ENCODE measurements around the gene MCM10. TPM values are rescaled to one million over a fixed set of nuclear protein-coding genes. Genes with fewer than 3 reads are reported as not detected.
A peak's percentile ranks its signal among the peaks of the same experiment; 100 is the strongest.
"Not testable (repeated sequence)": the region's sequence is repeated elsewhere in the genome, so short reads cannot be mapped to it uniquely, and the experiment has no call there.

MCM10 gene
- 2.5 TPM for total RNA-seq

DNA sequence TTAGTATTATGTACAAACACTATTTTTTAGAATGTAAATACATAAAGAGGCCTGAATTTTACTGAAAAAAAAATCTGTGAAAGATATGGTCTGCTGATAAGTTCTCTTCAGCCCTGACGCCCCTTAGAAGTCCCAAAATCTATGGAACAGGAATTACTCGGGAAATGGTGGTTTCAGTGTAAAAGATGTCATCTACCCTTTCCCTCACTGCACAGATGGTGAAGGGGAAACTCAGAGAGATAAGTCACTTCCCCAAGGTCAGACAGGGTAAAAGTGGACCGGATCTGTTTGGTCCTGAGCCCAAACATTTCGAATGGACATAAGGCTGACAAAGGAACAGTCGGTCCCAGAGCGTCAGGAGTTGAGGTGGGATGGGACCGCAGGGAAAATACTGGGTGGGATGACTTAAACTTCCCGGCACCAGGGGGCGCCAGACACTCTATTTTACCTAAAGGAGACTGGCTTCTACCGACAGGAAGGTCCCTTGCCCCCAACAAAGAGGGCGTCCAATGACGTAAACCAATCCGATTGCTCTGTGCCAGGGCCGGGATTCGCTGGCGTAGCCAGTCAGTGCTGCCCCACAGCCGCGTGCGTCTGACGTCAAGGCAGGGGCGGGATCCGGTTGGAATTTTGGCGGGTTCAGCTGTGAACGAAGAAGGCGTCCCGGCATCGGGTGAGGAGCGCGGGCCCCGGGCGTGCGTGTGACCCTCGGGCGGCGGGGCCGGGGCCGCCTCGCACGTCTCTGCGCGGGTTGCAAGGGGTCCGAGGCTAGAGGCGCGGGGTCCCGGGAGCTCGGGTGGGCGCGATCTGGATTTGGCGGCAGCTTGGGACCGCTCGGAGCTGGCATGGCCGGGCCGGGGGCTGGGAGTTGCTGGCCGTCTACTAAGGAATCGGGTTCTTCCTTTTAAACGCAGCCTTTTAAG lies at the start of gene MCM10:
Gene MCM10 (plus strand): TSS at position 625 of the 923 bp plus-strand sequence. CDS start 2,645 bp downstream, outside the sequence.
- DNase-seq, result peak; percentile 96

DNA sequence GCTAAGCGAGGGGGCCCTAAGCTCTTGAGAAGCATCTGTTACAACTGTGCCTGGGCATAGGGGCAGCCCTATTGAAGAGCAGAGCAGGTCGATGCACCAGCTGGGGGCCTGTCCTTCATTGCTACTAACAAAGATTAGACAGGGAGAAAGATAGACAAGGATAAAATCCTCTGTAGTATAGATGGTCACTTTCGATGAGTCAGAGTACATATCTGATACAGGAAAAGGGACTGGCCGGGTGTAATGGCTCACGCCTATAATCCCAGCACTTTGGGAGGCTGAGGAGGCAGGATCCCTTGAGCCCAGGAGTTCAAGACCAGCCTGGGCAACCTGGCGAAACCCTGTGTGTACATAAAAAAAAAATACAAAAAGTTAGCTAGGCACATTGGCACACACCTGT lies 47.8 kb upstream of the MCM10 start:
- DNase-seq, result no peak

DNA sequence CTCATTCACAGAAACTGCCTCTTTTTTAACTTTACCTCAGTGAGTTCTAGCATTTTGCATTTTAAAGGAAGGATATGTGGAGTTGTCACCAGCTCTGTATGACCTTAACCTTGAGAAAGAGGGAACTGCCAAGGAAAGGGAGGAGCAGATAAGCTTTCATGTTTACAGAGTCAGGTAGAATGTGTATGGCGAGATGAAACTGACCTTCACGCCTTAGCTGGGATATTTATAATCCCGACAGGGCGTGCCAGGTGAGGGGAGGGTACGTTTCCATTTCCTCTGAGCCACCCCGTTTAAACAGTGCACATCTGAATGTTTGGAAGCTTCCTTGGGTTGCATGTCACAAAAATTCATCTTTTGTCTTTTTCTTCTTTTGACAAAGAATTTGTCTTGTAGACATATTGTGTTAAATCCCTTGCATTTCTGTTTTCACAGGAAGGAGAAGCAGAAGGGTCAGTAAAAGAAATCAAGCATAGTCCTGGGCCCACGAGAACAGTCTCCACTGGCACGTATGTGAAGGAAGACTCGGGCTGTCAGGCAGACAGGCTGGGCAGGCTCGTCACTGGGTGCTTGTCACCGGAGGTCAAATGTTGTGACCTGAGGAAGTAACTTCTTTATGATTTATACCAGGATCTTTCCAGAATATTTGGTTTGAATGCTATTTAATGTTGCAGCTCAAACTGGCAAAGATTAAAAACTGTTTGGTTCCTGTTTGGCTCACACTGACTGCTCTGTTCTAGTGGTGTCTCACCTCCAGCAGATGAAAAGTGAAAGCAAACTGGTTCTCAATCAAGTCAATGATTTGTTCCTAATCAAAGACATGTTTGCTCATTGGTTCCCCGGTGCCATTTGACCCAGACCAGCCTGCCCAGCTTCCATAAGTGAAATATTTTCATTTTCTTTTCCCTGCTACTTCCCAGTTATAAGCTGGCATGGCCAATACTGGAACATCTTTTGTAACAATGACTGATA lies 45.2 kb upstream of the MCM10 start:
- no peak for DNase-seq

DNA sequence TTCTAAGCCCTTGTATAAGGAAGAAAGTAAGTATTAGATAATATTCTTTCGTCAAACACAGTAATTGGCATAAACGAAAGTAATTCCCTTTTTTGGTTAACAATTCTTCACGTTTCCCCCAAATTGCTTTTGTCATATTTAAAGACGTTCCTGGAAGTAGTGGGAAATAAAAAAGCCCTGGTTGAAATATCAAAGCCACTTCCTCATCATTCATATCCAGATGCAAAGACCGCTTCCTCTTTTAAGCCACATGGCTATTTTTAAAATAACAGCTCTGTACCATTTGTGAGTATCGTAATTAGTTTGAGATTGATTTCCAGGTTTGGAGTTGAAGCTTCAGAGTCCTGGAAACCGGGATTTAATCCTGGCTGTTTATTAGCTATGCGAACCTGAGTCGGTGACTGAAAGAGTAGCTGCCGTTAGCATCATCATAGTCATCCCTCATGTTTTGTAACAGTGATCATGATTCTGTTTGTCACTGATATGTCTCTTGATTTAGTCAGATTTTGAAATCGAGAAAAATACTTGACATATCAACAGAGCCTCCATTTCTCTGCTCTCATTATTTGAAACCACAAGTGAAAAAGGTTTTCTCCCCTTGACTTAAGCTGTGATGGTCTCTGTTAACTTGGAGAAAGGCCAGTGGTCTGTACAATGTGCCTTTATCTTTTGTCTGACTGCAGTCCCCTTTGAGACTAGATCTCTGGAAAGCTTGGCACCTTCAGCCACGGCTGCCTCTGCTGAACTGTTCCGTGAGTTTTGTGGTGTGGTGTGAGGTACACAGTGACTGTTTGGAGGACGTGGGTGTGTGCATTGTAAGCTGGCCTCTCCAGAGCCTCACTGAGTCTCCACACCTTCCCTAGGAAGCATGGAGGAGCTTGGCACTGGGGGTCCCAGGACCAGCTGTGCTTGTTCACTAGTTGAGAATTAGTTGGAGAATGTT lies 43.2 kb upstream of the MCM10 start:
- DNase-seq, result no peak

DNA sequence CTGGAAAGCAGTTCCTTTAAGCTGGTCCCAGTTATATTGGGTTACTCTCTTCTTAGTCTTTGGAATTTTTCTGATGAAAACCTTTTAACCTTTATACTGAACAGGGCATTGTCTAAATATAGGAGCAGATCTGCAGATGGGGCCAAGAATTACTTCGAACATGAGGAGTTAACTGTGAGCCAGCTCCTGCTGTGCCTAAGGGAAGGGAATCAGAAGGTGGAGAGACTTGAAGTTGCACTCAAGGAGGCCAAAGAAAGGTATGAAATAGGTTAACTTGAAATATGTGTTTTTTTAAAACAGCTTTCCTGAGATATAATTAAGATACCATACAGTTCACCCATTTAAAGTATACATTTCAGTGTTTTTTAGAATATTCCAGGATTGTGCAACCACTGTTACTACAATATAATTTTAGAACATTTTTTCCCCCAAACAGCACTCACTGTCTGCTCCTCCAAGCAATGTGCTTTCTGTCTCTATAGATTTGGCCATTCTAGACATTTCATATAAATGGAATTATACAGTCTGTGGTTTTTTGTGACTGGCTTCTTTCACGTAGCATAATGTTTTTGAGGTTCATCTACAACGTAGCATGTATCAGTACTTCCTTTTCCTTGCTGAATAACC lies 42.5 kb upstream of the MCM10 start:
- no peak for DNase-seq

DNA sequence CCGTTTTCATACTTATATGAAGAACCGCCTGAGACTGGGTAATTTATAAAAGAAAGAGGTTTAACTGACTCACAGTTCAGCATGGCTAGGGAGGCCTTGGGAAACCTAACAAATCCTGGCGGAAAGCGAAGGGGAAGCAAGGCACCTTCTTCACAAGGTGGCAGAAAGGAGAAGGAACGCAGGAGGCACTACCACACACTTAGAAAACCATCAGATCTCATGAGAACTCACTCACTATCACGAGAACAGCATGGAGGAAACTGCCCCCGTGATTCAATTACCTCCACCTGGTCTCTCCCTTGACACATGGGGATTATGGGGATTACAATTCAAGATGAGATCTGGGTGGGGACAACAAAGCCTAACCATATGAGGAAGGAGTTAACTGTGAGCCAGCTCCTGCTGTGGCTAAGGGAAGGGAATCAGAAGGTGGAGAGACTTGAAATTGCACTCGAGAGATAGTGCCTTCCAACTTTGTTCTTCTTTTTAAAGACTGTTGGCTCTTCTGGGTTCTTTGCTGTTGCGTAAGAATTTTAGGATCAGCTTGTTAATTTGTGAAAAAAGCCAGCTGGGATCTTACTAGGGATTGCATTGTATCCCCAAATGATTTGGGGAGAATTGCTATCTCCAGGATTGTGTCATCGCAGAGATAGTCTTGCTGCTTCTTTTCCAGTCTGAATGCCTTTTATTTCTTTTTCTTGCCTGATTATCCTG lies 40.4 kb upstream of the MCM10 start:
- DNase-seq, result no peak

DNA sequence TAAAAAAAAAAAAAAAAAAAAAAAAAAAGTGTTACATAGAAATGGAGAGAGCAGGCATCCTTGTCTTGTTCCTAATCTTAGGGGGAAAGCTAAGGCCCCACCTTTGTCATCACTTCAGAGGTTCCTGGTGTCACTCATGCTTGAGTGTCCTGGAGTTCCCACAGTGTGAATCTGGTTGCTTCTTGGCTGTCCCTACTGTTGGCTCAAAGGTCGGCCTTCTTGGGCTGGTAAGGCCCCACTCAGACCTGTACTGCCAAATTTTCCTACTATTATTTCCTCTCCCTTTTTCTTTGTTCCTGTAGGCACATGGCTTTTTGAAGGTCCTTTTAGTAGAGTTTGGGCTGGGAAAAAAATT lies 39.9 kb upstream of the MCM10 start:
- no peak for DNase-seq

DNA sequence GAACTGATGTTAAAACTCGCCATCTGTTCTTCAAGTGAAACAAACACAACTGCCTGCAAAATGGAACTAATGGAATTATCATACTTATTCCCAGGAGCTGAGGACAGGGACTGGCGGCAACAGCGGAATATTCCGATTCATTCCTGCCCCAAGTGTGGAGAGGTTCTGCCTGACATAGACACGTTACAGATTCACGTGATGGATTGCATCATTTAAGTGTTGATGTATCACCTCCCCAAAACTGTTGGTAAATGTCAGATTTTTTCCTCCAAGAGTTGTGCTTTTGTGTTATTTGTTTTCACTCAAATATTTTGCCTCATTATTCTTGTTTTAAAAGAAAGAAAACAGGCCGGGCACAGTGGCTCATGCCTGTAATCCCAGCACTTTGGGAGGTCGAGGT lies 24.7 kb upstream of the MCM10 start:
- DNase-seq, result no peak

DNA sequence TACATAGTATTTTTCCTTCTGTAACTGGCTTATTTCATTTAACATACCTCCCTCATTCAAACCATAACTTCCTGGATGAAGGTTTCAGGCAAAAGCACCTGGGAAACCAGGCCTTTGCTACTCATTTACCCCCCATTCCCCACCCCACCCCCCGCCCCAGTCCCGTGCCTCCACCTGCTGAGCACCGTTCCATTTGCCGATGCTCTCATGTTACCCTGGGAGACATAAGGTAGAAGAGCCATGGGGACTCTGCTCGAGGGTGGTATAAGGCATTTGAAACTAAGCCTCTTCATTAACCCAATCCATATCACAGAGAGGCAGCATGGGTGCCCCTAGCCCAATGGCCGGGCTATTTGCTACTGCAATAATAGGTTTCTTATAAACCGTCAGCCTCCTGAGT lies 22.2 kb upstream of the MCM10 start:
- DNase-seq, result no peak

DNA sequence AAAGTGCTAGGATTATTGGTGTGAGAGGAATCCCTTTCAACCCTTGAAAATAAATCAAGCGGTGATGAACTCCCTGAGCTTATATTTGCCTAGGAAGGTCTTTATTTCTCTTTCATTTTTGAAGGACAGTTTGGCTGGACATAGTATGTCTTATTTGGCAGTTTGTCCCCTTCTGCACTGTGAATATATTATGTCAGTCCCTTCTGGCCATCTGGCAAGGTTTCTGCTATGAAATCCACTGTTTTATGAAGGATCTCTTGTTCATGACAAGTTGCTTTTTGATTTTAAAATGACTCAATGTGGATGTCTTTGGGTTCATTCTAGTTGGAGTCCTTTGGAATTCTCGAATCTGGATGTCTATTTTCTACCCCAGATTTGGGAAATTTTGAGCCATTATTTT lies 21.7 kb upstream of the MCM10 start:
- no peak for DNase-seq

DNA sequence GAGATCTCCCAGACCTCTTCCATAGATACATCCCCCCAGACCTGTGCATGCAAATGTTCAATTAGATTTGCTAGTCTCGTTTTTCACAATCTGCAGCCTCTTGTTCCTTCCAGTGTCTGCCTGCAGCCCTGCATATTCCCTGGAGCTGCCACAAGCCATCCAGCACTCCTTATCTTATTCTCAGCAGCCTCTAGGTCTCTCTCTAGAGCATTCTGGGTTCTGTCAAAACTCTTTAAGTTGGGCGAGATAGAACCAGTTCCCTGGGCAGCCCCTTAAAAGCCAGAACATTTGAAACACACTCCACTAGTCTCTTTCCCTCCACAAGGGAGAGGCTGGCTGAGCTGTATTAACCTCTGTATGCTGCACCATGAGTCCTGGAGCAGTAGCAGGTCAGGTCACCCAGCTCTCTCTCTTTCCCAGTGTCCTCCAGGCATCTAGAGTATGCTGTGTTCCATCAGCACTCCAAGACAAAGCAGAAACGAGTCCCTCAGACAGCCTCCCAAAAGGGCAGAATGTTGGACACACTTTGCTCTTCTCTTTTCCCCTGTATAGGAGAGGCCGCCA lies 20.6 kb upstream of the MCM10 start:
- no peak for DNase-seq

DNA sequence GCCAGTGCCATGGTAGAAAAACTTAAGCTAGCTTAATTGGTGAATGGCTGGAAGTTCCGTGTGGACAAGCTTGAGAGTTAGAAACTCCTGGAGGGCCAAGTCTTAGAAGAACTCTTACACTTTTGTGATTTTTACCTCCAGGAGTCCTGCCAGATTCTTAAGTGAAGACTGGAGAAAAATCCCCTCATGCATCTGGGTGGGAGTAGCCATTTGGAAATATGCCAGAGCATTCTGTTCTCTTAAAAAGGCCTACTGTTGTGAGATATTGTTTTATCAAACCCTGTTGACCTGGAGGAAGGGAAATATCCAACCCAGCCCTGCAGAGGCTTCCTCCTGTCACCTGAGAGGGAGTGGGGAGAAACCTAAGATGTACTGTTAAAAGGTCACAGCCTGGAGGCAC lies 17.6 kb upstream of the MCM10 start:
- no peak for DNase-seq

DNA sequence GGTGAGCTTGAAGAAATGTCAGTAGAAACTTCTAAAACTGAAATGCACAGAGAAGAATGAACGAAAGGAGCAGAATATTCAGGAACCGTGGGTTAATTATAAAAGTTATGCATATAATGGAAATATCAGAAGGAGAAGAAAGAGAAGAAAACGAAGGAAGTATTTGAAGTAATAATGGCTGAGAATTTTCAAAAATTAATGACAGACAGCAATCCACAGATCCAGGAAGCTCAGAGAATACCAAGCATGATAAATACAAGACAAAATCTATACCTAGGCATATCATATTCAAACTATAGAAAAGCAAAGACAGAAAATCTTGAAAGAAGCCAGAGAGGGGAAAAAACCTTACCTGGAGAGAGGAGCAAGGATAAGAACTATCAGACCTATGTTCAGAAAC lies 16.5 kb upstream of the MCM10 start:
- DNase-seq, result no peak

DNA sequence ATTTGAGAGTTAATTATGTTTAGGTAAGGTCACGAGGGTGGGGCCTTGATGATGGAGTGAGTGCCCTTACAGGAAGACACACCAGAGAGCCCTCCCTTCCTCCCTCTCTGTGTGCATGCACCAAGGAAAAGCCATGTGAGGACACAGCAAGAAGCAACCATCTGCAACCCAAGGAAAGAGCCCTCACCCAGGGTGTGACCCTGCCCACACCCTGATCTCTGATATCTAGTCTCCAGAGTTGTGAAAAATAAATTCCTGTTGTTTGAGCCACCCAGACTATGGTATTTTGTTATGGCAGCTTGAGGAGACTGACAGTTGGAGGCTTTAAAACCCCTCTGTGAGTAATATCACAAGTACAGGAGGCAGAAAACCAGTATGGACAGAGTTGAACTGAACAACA lies 15.0 kb upstream of the MCM10 start:
- DNase-seq, result no peak

DNA sequence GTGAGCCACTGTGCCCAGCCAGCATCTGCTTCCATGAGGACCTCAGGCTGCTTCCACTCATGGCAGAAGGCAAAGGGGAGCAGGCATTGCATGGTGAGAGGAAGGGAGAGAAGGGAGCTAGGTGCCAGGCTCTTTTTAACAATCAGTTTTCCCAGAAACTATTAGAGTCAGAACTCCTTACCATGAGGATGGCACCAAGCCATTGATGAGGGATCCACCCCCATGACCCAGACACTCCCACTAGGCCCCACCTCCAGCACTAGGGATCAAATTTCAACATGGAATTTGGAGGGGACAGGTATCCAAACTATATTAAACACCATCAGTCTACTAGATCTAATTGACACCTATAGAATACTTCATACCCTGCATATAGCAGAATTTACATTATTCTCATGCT lies 14.2 kb upstream of the MCM10 start:
- DNase-seq, result no peak

DNA sequence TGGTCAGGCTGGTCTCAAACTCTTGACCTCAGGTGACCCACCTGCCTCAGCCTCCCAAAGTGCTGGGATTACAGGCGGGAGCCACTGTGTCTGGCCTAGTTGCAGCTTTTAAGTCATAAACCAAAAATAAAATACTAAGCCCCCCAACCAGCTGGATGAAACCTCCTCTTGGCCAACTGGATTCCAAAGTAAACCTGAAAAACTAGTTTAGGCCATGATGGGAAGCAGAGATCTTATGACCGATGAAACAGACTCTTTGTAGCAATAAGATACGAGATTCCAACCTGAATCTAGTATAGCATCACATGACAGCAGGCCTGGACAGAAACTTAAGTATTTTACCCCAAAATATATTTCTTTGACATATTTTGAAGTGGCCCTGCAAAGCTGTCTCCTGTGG lies 9.1 kb upstream of the MCM10 start:
- no peak for DNase-seq

DNA sequence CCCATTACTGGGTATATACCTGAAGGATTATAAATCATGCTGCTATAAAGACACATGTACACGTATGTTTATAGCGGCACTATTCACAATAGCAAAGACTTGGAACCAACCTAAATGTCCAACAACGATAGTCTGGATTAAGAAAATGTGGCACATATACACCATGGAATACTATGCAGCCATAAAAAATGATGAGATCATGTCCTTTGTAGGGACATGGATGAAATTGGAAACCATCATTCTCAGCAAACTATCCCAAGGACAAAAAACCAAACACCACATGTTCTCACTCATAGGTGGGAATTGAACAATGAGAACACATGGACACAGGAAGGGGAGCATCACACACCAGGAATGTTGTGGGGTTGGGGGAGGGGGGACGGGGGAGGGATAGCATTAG lies 5.5 kb upstream of the MCM10 start:
- DNase-seq, result not testable (repeated sequence)

DNA sequence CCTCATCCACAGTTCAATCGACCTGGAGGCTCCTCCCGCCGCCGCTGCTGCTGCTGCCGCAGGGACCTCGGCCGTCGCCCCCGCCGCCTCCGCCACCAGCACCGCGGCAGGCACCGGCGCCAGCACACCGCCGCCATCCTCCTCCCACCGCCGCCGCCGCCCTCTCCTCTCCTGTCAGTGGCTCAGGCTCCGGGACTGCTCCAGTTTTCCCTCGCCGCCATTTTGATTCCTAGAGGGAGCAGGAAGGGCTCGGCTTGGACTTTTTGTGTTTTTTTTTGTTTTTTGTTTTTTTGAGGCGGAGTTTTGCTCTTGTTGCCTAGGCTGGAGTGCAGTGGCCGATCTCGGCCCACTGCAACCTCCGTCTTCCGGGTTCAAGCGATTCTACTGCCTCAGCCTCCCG lies 3.0 kb upstream of the MCM10 start:
- DNase-seq, result no peak

DNA sequence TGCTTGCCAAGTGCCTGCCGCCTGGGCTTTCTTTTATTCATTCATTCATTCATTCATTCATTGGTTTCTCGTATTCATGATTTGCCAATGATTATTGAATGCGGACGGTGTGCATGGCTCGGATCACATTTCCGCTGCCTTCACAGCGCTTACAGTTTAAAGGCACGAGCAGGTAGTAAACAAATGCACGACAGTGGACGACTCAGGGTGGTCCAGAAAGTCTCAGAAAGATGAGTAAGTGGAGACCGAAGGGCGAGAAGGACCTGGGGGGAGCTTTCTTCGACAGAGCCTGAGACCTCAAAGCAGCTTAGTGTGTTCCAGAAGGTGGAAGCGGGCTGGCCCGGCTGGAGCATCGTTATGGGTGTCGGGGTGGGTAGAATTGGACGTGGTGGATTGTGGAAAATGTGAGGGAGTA lies 506 bp downstream of the MCM10 start:
- no peak for DNase-seq

DNA sequence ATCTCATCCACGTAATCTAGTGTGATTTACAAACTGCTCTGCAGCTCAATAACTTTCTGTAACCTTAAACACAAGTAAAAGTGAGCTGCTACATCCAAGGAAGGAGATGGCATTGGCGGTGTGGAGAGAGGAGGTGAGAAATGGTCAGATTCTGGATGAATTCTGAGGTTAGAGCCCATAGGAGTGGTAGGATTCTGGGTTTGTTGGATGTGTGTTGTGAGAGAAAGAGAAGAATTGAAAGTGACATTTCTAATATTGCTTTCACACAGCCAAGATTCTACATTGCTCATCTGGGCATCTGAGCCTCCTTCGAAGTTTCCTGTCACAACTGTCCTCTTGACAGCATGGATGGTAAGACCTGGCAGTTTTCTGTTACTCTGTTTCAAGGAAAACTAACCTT lies 2.5 kb downstream of the MCM10 start:
- DNase-seq, result no peak

DNA sequence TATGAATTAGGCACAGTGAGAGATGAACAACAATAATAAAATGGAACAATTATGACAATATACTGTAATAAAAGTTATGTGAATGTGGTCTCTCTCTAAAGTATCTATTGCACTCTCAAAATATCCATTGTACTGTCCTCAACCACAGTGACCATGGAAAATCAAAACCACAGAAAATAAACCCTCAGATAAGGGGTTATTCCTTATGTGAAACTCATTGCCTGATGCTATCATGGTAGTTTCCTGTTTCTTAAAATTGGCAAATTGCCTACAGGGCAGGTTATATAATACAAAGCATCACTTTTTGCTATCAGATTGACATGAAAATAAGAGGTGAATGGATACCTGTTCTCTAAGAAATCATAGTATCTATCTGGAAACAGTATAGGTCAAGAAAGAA lies 3.8 kb downstream of the MCM10 start:
- no peak for DNase-seq
